ENCODE results near the gene MDH1B.
A peak's percentile ranks its signal among the peaks of the same experiment; 100 is the strongest.

The MDH1B gene

DNA sequence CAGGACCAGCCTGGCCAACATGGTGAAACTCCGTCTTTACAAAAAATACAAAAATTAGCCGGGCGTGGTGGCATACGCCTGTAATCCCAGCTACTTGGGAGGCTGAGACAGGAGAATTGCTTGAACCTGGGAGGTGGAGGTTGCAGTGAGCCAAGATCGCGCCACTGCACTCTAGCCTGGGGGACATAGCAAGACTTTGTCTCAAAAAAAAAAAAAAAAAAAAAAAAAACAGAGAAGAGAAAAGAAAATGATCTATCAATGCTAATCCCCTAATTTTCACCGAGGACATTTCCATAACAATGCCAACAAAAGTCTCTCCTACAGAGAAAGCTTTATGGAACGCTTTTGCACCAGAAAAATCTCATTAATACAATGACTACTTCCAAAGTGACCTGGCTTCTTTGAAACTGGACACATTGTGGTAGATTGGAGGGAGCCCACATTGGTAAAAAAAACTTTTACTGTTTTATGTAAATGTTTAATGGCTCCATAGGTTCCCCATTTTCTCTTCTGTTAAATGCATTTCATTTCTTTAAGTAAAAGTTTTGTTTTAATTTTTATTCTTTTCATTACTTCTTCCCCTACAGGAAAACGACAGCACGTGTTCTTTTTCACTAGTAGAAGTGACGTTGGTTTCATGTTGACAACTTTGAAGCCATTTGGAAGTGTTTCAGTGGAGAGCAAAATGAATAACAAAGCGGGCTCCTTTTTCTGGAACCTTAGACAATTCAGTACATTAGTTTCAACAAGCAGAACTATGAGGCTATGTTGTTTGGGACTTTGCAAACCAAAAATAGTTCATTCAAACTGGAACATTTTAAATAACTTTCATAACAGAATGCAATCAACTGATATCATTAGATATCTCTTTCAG is 1.2 kb upstream of the MDH1B start:
- H3K4me3 ChIP-seq (ENCODE audit: control insufficient read depth, low read depth, low read length) = peak overlapping the region; percentile 86
- TF ChIP-seq, protein P1, sequence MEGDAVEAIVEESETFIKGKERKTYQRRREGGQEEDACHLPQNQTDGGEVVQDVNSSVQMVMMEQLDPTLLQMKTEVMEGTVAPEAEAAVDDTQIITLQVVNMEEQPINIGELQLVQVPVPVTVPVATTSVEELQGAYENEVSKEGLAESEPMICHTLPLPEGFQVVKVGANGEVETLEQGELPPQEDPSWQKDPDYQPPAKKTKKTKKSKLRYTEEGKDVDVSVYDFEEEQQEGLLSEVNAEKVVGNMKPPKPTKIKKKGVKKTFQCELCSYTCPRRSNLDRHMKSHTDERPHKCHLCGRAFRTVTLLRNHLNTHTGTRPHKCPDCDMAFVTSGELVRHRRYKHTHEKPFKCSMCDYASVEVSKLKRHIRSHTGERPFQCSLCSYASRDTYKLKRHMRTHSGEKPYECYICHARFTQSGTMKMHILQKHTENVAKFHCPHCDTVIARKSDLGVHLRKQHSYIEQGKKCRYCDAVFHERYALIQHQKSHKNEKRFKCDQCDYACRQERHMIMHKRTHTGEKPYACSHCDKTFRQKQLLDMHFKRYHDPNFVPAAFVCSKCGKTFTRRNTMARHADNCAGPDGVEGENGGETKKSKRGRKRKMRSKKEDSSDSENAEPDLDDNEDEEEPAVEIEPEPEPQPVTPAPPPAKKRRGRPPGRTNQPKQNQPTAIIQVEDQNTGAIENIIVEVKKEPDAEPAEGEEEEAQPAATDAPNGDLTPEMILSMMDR (conservative IDR thresholded peaks at IDR 0.05; ENCODE audit: control insufficient read depth, insufficient read depth, low read depth, low read length) = no peak
- no peak for DNase-seq (ENCODE audit: low read depth)

DNA sequence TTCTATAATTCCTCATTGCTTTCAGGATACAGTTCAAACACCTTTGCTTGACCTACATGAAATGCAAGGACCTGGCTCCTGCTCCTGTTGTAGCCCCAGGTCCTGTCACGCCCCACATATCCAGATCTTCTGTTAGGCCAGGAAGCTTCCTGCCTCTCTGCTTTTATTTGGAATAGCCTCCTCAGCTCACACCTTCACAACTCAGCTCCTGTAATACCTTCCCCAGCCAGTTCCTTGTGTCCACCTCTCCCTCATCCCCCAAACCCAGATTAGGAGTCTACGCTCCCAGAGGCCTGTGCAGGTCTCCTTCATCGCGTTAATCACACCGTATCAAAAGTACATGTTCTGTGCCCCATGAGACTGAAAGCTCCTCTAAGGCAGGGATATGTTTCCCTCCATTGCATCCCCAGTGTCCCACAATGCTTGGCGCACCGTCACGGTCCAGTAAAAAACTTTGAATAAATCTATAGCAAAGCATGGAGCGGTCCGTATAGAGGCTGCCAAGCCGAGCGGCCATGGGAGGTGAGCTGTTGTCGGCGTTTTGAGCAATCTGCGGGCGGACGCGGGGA is 371 bp downstream of the MDH1B start:
- TF ChIP-seq, protein P1 (conservative IDR thresholded peaks at IDR 0.05; ENCODE audit: control insufficient read depth, insufficient read depth, low read depth, low read length) = no peak
- no peak for DNase-seq (ENCODE audit: low read depth)
- peak overlapping the region; percentile 86 for H3K4me3 ChIP-seq (ENCODE audit: control insufficient read depth, low read depth, low read length)

DNA sequence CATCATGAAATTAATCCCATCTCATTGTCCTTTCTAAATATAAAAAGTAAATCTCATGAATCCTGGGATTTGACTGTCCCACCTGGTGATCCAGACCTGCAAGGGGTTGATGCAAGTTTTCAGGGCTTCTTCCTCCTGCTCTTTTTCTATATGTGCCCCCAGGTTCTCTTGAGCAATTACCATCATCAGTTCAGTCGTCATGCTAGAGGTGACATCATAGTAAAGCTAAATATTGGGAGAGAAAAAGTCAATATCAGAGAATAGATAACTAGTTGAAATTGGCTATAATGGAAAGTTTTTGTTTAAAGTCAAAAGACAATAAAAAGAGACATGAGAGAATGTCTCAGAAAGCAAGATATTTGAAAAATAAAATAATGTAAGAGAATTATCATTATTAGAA is 8.3 kb downstream of the MDH1B start:
- DNase-seq (ENCODE audit: low read depth) = no peak
- H3K4me3 ChIP-seq (ENCODE audit: control insufficient read depth, low read depth, low read length) = no peak overlapping the region
- TF ChIP-seq, protein P1 (conservative IDR thresholded peaks at IDR 0.05; ENCODE audit: control insufficient read depth, insufficient read depth, low read depth, low read length) = no peak

DNA sequence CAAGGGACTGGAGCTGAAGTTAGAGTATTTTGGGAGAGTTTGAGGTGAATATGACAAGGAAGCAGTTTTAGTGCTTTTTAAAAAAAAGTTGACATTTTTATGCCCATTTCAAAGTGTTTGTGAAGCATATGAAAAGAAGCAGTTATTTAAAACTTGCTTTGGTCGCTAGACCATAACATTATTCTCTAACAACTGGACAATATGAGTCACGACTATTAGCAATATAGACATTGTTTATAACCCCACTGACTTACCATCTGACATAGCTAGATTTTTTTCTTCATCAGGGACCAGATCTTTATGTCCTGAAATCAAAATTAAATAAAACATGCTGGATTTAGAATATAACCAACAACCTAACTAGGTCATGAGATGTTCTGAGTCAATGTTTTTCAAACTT is 24.3 kb downstream of the MDH1B start:
- TF ChIP-seq, protein P1 (conservative IDR thresholded peaks at IDR 0.05; ENCODE audit: control insufficient read depth, insufficient read depth, low read depth, low read length) = no peak
- DNase-seq (ENCODE audit: low read depth) = peak; percentile 5
- no peak overlapping the region for H3K4me3 ChIP-seq (ENCODE audit: control insufficient read depth, low read depth, low read length)

DNA sequence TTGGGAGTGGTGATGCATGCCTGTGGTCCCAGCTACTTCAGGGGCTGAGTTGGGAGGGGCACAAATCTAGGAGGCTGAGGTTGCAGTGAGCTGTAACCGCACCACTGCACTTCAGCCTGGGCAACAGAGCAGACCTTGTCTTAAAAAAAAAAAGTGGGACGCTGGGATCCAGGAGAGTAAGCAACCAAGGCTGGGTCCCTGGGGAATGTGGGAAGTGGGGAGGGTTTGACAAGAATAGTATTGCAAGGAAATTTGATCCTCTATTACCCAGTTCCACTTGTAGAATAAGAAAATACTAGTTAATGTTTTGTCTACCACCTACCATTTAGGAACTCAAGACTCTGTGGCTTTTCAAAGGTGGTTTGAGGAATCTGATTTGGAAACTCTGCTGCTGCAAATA is 25.9 kb downstream of the MDH1B start:
- no peak overlapping the region for H3K4me3 ChIP-seq (ENCODE audit: control insufficient read depth, low read depth, low read length)
- TF ChIP-seq, protein P1 (conservative IDR thresholded peaks at IDR 0.05; ENCODE audit: control insufficient read depth, insufficient read depth, low read depth, low read length) = no peak

DNA sequence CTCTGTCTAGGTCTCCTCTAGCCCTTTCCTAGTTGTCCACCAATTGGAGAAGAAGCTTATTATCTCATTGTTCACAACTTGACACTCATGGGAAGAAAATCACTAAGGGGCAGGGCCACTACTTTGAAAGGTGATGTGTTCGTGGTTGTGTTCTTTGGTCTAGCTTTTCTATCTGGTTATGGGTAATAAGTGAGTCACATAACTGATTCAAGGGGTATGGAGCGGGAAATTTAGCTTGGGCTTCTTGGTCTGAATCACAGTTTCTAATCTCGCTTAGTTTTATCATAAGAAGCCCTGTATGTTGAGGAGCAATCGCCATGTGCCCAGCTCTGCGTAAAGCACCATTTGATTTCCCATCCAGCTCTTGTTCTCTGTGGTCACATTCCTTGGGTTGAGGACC is 28.2 kb downstream of the MDH1B start:
- TF ChIP-seq, protein P1 (conservative IDR thresholded peaks at IDR 0.05; ENCODE audit: control insufficient read depth, insufficient read depth, low read depth, low read length) = no peak
- no peak overlapping the region for H3K4me3 ChIP-seq (ENCODE audit: control insufficient read depth, low read depth, low read length)
- DNase-seq (ENCODE audit: low read depth) = peak; percentile 5

More for the DNA sequence above, 25.9 kb downstream of the MDH1B start:
- DNase-seq (ENCODE audit: low read depth) = no peak
